WTC11 (cell line): ENCODE results near the gene MIB1.

Experiments
- NR3C1 ChIP-seq: sonication (generic); formaldehyde crosslinking; conservative IDR thresholded peaks from 2 replicates; pipeline ENCODE4 v1.8.1; 2023; ENCODE audit warnings: low read depth, mild to moderate bottlenecking, missing genetic modification reagents
- TCF7 ChIP-seq: sonication (generic); formaldehyde crosslinking; IDR thresholded peaks from 2 replicates; pipeline ENCODE4 v1.8.0; 2022; ENCODE audit warnings: mild to moderate bottlenecking, low read depth, missing genetic modification reagents, moderate library complexity
- TF ChIP-seq, protein P1 (sequence below): fragments of 200-600 bp; IDR thresholded peaks from 2 replicates; pipeline ENCODE4 v1.8.0; 2022; ENCODE audit warnings: antibody characterized with exemption

DNA sequence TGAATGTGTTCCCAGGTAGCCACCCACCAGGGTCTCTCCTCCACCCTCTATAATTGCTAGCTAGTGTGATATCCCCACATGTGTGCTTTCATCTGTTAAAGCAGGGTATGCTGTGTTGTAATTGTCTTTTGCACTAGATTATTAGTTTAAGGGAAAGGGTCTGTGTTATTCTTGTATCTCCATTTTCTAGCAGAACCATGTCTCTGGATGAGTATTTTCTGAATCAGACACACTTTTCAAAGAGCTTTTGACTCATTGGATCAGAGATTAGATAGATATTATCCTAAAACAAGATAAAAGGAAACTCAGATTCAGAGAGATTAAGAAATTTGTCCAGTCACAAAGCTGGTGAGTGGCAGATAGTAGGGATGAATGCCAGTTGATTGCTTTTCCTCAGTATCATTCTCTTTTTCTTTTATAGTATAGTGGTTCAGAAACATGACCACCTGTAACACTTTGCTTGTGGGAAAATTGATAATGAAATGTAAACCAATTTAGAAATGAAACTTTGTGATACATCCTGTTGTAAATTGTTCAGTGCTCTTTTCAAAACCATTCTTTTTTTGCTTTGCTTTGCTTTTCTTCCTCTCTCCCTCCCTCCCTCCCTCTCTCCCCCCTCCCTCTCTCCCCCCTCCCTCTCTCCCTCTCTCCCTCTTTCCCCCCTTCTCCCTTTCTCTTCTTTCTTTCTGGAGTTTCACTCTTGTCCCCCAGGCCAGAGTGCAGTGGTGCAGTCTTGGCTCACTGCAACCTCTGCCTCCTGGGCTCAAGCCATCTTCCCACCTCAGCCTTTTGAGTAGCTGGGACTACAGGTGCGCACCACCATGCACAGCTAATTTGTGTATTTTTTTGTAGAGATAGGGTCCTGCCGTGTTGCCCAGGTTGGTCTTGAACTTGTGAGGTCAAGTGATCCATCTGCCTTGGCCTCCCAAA lies 7.4 kb downstream of the MIB1 start:
- TF ChIP-seq, protein P1, sequence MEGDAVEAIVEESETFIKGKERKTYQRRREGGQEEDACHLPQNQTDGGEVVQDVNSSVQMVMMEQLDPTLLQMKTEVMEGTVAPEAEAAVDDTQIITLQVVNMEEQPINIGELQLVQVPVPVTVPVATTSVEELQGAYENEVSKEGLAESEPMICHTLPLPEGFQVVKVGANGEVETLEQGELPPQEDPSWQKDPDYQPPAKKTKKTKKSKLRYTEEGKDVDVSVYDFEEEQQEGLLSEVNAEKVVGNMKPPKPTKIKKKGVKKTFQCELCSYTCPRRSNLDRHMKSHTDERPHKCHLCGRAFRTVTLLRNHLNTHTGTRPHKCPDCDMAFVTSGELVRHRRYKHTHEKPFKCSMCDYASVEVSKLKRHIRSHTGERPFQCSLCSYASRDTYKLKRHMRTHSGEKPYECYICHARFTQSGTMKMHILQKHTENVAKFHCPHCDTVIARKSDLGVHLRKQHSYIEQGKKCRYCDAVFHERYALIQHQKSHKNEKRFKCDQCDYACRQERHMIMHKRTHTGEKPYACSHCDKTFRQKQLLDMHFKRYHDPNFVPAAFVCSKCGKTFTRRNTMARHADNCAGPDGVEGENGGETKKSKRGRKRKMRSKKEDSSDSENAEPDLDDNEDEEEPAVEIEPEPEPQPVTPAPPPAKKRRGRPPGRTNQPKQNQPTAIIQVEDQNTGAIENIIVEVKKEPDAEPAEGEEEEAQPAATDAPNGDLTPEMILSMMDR = no peak
- TF ChIP-seq NR3C1 (CRISPR knock-in tag) (no peak), TCF7 (CRISPR knock-in tag) (no peak)
